GM19438 (cell line): Measurements from ENCODE around the gene HDDC3.
A peak's percentile ranks its signal among the peaks of the same experiment; 100 is the strongest.

Source experiments
- ATAC-seq: cut with Tn5 transposase; IDR thresholded peaks from one replicate; pipeline ENCODE4 v1.9.1; 2021; ENCODE audit warnings: low read depth; ENCODE audit not compliant: unreplicated experiment

HDDC3 gene

DNA sequence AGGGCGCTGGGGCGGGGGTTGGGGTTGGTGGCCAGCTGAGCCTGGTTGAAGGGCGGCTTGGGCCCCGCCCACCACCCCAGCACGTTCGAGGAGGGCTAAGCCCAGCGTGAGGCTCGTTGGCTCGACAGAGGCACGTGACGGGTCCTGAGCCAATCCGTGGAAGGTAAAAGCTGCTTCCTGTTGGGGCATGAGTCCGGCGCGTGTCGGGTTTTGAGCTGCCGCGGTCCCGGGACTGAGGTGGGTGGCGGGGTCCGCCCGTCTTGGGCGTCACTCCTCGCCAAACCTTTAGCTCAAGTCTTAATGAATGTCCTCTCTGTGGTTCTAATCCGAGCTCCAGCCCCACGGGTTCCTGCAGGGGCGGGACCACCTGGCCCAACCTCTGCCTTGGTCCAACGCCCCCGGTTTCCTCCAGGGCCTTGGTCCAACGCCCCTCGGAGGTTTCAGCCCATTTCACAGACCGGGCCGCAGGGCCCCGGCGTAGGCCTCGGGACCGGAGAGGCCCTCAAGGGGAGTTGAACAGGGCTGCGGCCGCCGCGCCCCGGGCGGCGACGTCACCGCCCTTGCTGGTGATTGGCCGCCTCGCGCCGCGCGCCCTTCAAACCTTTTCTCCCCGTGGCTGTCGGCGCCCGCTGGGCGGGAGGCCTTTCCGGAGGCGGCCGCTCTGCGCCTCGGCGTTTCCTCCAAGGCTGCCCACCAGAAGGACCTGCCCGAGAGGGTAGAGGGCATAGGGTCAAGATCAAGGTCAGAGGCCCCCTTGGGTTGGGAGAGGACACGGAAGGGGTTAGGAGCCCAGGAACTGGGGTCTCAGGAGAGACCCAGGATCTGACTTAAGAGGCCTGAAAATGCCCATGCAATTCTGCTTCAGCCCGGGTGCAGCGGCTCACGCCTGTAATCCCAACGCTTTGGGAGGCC, 22.6 kb upstream of the HDDC3 start, which contains the start of gene RCCD1:
Gene RCCD1, plus strand, starts transcription at position 173 of the 912 bp plus-strand sequence. CDS start 1,851 bp downstream, outside the sequence.
- ATAC-seq: peak; percentile 83

- ATAC-seq: no peak
These were observed 21.8 kb upstream of the HDDC3 start for GRCh38 chr15:90953947-90954711.

- ATAC-seq: no peak
These were observed 20.7 kb upstream of the HDDC3 start for GRCh38 chr15:90952901-90953677.

DNA sequence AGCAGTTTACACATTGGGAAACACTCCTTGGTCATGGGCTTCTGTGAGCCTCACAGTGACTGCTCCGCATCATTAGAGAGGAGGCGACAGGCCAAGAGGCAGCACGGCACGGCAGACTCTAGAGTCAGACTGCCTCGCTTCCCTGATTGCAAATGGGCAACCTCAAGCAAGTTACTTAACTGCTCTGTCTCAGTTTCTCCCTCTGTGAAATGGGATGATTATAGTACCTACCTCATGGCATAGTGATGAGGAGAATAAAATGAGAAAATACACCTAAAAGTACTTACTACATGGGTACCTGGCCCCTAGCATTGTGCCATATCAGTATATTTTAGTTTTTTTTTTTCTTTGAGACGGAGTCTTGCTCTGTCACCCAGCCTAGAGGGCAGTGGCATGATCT, 18.3 kb upstream of the HDDC3 start:
- no peak for ATAC-seq

DNA sequence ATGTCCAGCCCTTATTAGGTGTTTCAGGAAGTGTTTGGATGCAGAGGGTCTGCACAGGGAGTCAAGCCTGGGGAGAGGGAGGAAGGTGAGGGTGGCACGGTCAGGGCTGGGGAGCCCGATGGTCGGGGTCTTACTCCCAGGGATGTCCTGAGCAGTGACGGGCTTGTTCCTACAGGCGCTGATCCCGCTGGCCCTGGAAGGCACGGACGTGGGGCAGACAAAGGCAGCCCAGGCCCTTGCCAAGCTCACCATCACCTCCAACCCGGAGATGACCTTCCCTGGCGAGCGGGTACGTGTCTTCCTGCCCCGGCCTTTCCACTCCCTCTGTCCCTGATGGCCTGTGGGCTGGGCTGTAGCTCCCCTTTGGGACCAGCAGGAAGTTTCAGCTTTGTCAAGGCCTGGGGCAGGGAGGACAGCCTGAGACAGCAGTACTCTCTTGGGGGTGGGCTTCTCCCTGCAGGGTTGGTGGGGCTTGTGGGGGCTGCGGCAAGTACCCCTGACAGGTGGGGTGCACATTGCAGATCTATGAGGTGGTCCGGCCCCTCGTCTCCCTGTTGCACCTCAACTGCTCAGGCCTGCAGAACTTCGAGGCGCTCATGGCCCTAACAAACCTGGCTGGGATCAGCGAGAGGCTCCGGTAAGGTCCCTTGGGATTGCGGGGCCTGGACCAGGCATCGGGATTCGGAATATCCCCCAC, 17.8 kb upstream of the HDDC3 start:
- ATAC-seq: no peak

DNA sequence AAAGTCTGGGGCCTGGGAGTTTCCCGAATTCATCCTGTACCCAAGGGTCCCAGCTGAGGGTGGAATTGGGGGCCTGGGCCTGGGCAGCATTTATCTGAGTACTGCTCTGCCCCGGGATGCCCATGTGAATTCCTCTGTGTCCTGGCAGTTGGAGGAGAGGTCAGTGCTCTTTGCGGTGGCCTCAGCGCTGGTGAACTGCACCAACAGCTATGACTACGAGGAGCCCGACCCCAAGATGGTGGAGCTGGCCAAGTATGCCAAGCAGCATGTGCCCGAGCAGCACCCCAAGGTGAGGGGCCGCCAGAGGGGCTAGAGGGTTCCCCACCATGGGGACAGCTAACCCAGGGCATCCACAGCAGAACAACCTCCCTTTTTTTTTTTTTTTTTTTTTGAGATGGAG, 16.2 kb upstream of the HDDC3 start:
- no peak for ATAC-seq

GRCh38 chr15:90947577-90948357, 15.4 kb upstream of the HDDC3 start:
- no peak for ATAC-seq

DNA sequence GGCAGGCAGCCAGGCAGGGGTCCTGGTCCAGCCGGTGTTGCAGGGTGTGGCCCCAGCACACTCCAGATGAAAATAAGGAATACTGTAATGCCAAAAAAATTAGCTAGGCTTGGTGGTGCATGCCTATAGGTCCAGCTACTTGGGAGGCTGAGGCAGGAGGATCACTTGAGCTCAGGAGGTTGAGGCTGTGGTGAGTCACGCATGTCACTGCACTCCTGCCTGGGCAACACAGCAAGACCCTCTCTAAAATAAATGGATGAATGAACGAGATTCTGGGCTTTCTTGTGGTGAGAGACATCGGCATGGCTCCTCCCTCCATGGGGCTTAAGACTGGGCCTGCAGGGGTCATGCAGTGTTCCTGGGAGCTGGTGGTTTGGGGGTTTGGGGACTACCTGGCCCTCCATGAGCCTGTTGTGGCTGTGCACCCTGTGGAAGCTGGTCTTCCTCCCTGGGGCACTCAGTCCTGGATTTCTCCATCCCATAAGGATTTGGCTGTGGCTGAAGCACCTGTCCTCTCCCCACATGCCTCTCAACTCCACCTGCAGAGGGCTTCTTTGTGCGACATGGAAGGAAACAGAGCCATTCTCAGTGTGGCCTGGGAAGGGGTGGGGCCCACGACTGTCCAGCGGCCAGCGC, 14.7 kb upstream of the HDDC3 start:
- ATAC-seq: no peak

GRCh38 chr15:90946538-90946937, 14.2 kb upstream of the HDDC3 start:
- no peak for ATAC-seq

DNA sequence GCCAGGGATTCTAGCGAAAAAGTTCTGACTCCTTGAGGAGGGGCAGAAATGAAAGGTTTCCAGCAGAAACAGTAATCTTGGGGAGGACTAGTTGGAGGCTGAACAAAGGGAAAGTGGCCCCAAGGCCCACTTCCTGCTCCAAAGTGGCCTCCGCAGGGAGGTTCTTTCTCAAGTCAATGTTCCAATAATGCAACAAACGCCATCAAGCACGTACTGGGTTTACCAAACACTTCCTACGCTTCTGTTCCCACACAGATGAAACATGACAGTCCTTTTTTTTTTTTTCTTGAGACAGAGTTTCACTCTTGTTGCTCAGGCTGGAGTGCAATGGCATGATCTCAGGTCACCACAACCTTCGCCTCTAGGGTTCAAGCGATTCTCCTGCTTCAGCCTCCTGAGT, 12.7 kb upstream of the HDDC3 start:
- ATAC-seq: no peak

DNA sequence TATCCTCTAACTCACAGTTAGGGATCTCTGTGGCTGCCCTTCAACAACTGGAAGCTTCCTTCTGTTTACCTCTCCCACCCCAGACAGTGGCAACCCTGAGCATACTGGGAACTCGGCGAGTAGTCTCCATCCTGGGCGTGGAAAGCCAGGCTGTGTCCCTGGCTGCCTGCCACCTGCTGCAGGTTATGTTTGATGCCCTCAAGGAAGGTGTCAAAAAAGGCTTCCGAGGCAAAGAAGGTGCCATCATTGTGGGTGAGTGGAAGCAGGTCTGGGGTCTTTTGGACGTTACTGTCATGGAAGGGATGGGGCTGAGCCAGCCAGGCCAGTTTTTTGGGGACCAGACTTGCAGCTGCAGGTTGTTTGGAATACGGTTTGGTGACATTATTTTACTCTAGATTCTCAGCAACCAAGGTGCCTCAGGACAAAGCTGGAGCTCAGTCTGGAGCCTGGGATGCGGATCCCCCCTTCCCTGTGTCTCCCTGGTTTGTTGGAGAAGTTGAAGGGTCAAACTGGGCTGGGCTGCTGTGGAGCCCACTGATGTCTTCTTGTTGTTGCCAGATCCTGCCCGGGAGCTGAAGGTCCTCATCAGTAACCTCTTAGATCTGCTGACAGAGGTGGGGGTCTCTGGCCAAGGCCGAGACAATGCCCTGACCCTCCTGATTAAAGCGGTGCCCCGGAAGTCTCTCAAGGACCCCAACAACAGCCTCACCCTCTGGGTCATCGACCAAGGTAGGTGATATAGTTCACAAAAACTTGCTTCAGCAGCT, 10.2 kb upstream of the HDDC3 start:
- no peak for ATAC-seq

DNA sequence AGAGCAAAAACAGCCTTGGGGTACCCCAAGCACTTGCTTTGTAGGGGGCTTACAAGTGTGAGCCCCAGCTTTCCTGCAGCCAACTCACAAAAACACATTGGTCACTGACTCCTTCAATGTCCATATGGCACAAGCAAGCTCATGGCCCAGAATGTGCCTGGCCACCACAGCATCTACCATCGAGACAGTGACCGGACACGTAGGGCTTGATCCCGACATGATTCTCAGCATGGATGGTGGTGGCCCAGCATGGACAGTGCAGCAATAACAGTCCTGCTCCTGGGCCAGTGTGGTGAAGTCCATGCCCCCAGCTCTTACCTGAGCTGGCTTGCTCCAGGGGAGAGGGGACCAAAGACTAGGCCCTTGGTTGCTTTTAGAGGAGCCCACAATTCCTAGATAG, 8.7 kb upstream of the HDDC3 start:
- no peak for ATAC-seq

- ATAC-seq: no peak
These were observed 7.4 kb upstream of the HDDC3 start for GRCh38 chr15:90939756-90940155.

DNA sequence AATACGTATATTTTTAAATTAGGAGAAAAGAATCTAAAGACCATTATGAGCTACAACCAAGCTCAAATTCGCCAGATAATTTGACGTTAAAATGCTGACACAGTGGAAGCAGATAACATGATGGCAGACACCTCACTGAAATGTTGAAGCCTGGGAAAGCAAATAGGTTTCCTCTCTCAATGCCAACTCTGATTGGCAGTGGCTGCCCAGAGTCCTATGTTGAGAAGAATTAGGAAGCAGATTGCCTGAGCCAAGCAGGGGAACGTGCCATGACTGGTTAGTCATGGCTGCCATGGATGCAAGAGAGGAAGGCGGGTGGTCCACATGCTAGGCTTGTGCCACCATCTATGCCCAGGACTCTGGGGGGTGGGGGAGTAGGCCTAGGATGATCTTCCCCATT, 5.9 kb upstream of the HDDC3 start:
- ATAC-seq: no peak

- no peak for ATAC-seq
These were observed 4.5 kb upstream of the HDDC3 start for GRCh38 chr15:90936823-90937222.

GRCh38 chr15:90934949-90935751, 2.8 kb upstream of the HDDC3 start, which contains the start of gene UNC45A:
Gene UNC45A (plus strand): TSS chr15:90935285. CDS start chr15:90935325, 40 bp downstream.
- peak; percentile 61 for ATAC-seq

- peak; percentile 28 for ATAC-seq
These were observed 2.1 kb upstream of the HDDC3 start for GRCh38 chr15:90934256-90934948.
